HepG2 (cell line): ENCODE measurements around the gene ABCG8. TPM values are rescaled to one million over a fixed set of nuclear protein-coding genes. Genes with fewer than 3 reads are reported as not detected.

Experiments used
- ATAC-seq: fragments of 200-7000 bp; cut with Tn5 transposase; 3 replicates; pipeline ENCODE4 v1.9.1; 2020; ENCODE audit warnings: mild to moderate bottlenecking, moderate library complexity
- BruUV-seq: library from RNA; stranded (reverse); fragments of 400-500 nt; replicated peaks from 2 replicates; lab custom pipeline; 2021; lab: Mats Ljungman, UMichigan
- CTCF ChIA-PET: fragments of 300-600 bp; formaldehyde crosslinking; extraction: SDS; loops from one replicate; lab custom pipeline; 2021; ENCODE audit warnings: low total read pairs, inconsistent platforms, low intra/inter-chr PET ratio; lab: Yijun Ruan, JAX
- POLR2A ChIA-PET: fragments of 350-600 bp; sonication (Branson Sonifier 250); formaldehyde crosslinking; loops from one replicate; lab custom pipeline; 2020; ENCODE audit warnings: antibody characterized with exemption, inconsistent platforms; lab: Yijun Ruan, JAX
- DNase-seq: peaks from one replicate; pipeline ENCODE4 v3.0.0-alpha.2; 2015; ENCODE audit warnings: low spot score
- FAIRE-seq: peaks from 3 replicates; lab custom pipeline; 2011; peaks lifted over from hg19 to GRCh38; lab: Jason Lieb, UNC
- H2AFZ ChIP-seq: one replicate; pipeline ENCODE4 v1.6.1; 2011; ENCODE audit warnings: low read length, inconsistent platforms
- H3K27ac ChIP-seq: fragments of 300-600 bp; 3 replicates; pipeline ENCODE4 v1.8.0; 2011; ENCODE audit warnings: mixed run types, mild to moderate bottlenecking, mixed read lengths, low read length, inconsistent platforms; ENCODE audit not compliant: insufficient read depth; ENCODE audit errors: extremely low read length
- H3K27me3 ChIP-seq, 2 experiments: fragments of 200-600 bp in 1 of 2; 2 replicates in 1 of 2; 3 replicates in 1 of 2; pipeline versions ENCODE4 v1.6.0 to v1.8.0; 2011; ENCODE audit warnings: low read length in 2 of 2, mild to moderate bottlenecking in 2 of 2, moderate library complexity in 2 of 2, inconsistent platforms in 1 of 2; ENCODE audit not compliant: insufficient read depth in 2 of 2, control insufficient read depth in 1 of 2
- H3K36me3 ChIP-seq, 2 experiments: fragments of 200-600 bp in 1 of 2; replicated peaks in 1 of 2; 2 replicates in 1 of 2; 3 replicates in 1 of 2; pipeline versions ENCODE4 v1.5.1 to v1.8.0; 2011; ENCODE audit warnings: low read length in 2 of 2, inconsistent platforms in 1 of 2; ENCODE audit not compliant: insufficient read depth in 2 of 2, control insufficient read depth in 1 of 2
- H3K4me1 ChIP-seq: 2 replicates; pipeline ENCODE4 v1.5.1; 2012; ENCODE audit warnings: low read length, inconsistent platforms; ENCODE audit not compliant: insufficient read depth
- H3K4me2 ChIP-seq: 2 replicates; pipeline ENCODE4 v1.6.0; 2011; ENCODE audit warnings: low read depth, low read length, inconsistent platforms
- H3K4me3 ChIP-seq, 3 experiments: fragments of 200-600 bp in 1 of 3; sonication (generic), shearing (Covaris generic) in 1 of 3; replicated peaks in 1 of 3; 2 replicates each; pipeline ENCODE4 v1.5.1; 2011 to 2016; ENCODE audit warnings: low read length in 3 of 3, inconsistent platforms in 2 of 3, low read depth in 2 of 3, mild to moderate bottlenecking in 2 of 3, control low read depth in 1 of 3, mixed read lengths in 1 of 3; ENCODE audit not compliant: insufficient read depth in 1 of 3
- H3K79me2 ChIP-seq: one replicate; pipeline ENCODE4 v1.6.1; 2011; ENCODE audit warnings: low read length, inconsistent platforms; ENCODE audit not compliant: insufficient read depth
- H3K9ac ChIP-seq: 2 replicates; pipeline ENCODE4 v1.6.0; 2011; ENCODE audit warnings: mild to moderate bottlenecking, low read depth, low read length, inconsistent platforms; ENCODE audit not compliant: insufficient read depth
- H3K9me3 ChIP-seq: 2 replicates; pipeline ENCODE4 v1.5.1; 2012; ENCODE audit warnings: mild to moderate bottlenecking, low read length
- H4K20me1 ChIP-seq: 2 replicates; pipeline ENCODE4 v1.6.0; 2011; ENCODE audit warnings: inconsistent platforms, mild to moderate bottlenecking, low read length, moderate library complexity; ENCODE audit not compliant: insufficient read depth
- ASH2L ChIP-seq: fragments of 300-600, 200-600 bp; sonication (generic); IDR thresholded peaks from 2 replicates; pipeline ENCODE4 v1.7.0; 2017; ENCODE audit warnings: low read depth, mild to moderate bottlenecking, moderate library complexity, mixed read lengths, low read length; ENCODE audit not compliant: insufficient read length
- GPBP1L1 ChIP-seq: sonication (generic); formaldehyde crosslinking; IDR thresholded peaks from 2 replicates; pipeline ENCODE4 v1.5.0; 2020; ENCODE audit warnings: mild to moderate bottlenecking, missing genetic modification reagents
- HES4 ChIP-seq: sonication (generic); formaldehyde crosslinking; IDR thresholded peaks from 2 replicates; pipeline ENCODE4 v1.9.0; 2021; ENCODE audit warnings: mild to moderate bottlenecking, missing genetic modification reagents, borderline replicate concordance
- IRX3 ChIP-seq: sonication (generic); formaldehyde crosslinking; IDR thresholded peaks from 2 replicates; pipeline ENCODE4 v1.8.1; 2023; ENCODE audit warnings: mild to moderate bottlenecking, low read depth, missing genetic modification reagents, borderline replicate concordance
- MAFF ChIP-seq: IDR thresholded peaks from 2 replicates; pipeline ENCODE4 v1.6.1; 2011; ENCODE audit warnings: low read depth, low read length, improper control_type of control experiment
- NR3C1 ChIP-seq: sonication (generic); formaldehyde crosslinking; IDR thresholded peaks from 2 replicates; pipeline ENCODE4 v1.4.0; 2020; ENCODE audit warnings: missing genetic modification reagents
- PHF5A ChIP-seq: IDR thresholded peaks from one replicate; pipeline ENCODE4 v1.6.1; 2018; ENCODE audit warnings: low read depth, missing genetic modification reagents; ENCODE audit not compliant: unreplicated experiment
- PLSCR1 ChIP-seq: sonication (generic); formaldehyde crosslinking; IDR thresholded peaks from 2 replicates; pipeline ENCODE4 v1.5.0; 2020; ENCODE audit warnings: missing genetic modification reagents, mild to moderate bottlenecking, borderline replicate concordance
- SMARCE1 ChIP-seq: fragments of 450-650 bp; IDR thresholded peaks from 2 replicates; pipeline ENCODE4 v1.6.1; 2017; ENCODE audit warnings: borderline replicate concordance
- TFE3 ChIP-seq: IDR thresholded peaks from 2 replicates; pipeline ENCODE4 v1.6.1; 2016
- TSC22D2 ChIP-seq: sonication (generic); formaldehyde crosslinking; IDR thresholded peaks from 2 replicates; pipeline ENCODE4 v1.5.1; 2020; ENCODE audit warnings: missing genetic modification reagents, mild to moderate bottlenecking, borderline replicate concordance
- ZNF225 ChIP-seq: sonication (generic); formaldehyde crosslinking; IDR thresholded peaks from 2 replicates; pipeline ENCODE4 v1.4.0; 2020; ENCODE audit warnings: mild to moderate bottlenecking, missing genetic modification reagents
- ZNF263 ChIP-seq: sonication (generic); formaldehyde crosslinking; IDR thresholded peaks from 2 replicates; pipeline ENCODE4 v1.4.0; 2020; ENCODE audit warnings: missing genetic modification reagents
- ZSCAN20 ChIP-seq: sonication (generic); formaldehyde crosslinking; IDR thresholded peaks from 2 replicates; pipeline ENCODE4 v1.4.0; 2020; ENCODE audit warnings: missing genetic modification reagents, mild to moderate bottlenecking, borderline replicate concordance
- WGBS: methylation state at CpG from one replicate; pipeline ENCODE4 v1.1.6; 2017; ENCODE audit warnings: low lambda C conversion rate; 5-methylcytosine and 5-hydroxymethylcytosine counted together
- in situ Hi-C: cut with HindIII; loops from 2 replicates; pipeline ENCODE4 v1.10.0; 2017; ENCODE audit warnings: low pct_unique_long_range_greater_than_20kb; ENCODE audit not compliant: extremely low pct_ligation_motif_present
- intact Hi-C: fragments of 100-400 bp; cut with micrococcal nuclease; formaldehyde crosslinking; loops from one replicate; pipeline ENCODE4 v1.10.0; 2022; ENCODE audit not compliant: unreplicated experiment
- polyA plus RNA-seq, 8 experiments: library from polyadenylated mRNA; depleted of rRNA in 3 of 8; stranded (reverse) in 7 of 8; unstranded in 1 of 8; fragments of >200 nt; fragmentation: Illumina TruSeq in 4 of 8; extraction: Trizol in 4 of 8; gene quantifications; 2 replicates each; pipeline versions ENCODE4 v1.2.1 to v1.2.3, GENCODE V29; 2011 to 2016; ENCODE audit warnings: low read depth in 4 of 8, missing spikeins in 1 of 8, mixed read lengths in 1 of 8; ENCODE audit not compliant: insufficient read depth in 1 of 8
- total RNA-seq, 5 experiments: library from RNA; depleted of rRNA; stranded (reverse); fragments of >200 nt; fragmentation: Illumina TruSeq; extraction: Trizol; gene quantifications; 2 replicates each; pipeline ENCODE4 v1.2.3, GENCODE V29; 2016; ENCODE audit warnings: low read depth in 1 of 5
- TF ChIP-seq, protein P1 (sequence below): IDR thresholded peaks from 2 replicates; pipeline ENCODE4 v1.6.1; 2016

ABCG8 gene
- total and polyA plus RNA-seq, 2 of the 13 experiments (the other 11 are each of a cell fraction or from before 2014, with no cell fraction given): 8.1 to 8.8 TPM

DNA sequence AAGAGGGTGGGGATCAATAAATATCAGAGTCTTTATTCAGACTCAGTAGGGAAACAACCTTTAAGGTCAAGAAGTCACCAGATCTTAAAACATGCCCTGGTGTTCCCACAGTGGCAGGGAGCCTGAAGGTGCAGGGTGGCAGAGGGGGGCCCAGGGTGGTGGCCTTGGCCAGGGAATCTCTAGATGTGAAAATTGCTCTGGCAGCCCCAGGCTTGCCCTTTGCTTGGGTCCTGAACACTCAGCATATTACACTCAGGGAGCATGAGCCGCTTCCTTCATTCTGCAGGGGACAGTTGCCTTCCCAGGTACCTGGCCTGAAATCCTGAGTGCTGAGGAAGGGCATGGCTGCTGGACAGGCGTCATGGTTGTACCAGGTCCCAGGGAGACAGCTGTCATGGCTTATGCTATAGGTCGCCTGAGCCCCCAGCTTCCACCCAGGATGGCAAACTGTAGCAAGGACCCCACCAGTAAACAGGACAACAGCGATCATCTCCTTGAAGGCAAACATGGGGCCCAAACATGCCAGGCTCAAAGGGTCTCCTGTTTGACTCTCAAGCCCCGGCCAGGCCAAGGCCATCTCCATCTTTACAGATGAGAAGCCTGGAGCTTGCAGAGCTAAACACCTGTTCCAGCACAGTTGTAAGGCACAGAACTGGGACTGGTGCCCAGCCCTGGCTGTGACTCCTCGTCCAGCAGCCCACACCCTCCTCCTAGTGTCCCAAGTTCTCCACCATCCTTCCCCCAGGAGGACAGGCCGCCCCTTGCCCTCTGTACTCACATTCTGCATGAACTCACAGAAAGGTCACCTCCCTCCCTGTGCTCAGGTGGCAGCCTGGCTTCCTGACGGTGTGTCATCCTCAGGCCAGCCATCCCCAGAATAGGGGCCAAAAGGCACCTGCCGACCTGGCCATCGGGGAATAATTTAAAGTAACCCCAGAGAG is 14.6 kb downstream of the ABCG8 start:
- 95% methylated on average over 10 of the region's 10 CpGs for WGBS
- DNase-seq (no peak), ATAC-seq (no peak; the same call in 2 of the 3 replicates), FAIRE-seq (no peak)
- TF ChIP-seq TFE3 (no peak), HES4 (CRISPR knock-in tag) (no peak), PHF5A (CRISPR knock-in tag) (no peak), ZNF225 (CRISPR knock-in tag) (no peak), ZSCAN20 (CRISPR knock-in tag) (no peak), MAFF (no peak), TSC22D2 (CRISPR knock-in tag) (no peak), NR3C1 (no peak), ZNF263 (no peak), IRX3 (CRISPR knock-in tag) (no peak), SMARCE1 (no peak), PLSCR1 (CRISPR knock-in tag) (no peak), ASH2L (no peak), GPBP1L1 (CRISPR knock-in tag) (no peak)
- TF ChIP-seq, protein P1, sequence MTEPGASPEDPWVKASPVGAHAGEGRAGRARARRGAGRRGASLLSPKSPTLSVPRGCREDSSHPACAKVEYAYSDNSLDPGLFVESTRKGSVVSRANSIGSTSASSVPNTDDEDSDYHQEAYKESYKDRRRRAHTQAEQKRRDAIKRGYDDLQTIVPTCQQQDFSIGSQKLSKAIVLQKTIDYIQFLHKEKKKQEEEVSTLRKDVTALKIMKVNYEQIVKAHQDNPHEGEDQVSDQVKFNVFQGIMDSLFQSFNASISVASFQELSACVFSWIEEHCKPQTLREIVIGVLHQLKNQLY: no peak
- no peak overlapping the region for H3K27ac ChIP-seq
- no peaks in the 10 kb centered on the region for H3K27me3 ChIP-seq
- H3K36me3 ChIP-seq: peaks cover 9 to 11% of the 10 kb centered on the region in 2 experiments; a peak in 4 of 5 replicates
- no peak overlapping the region for H3K4me3 ChIP-seq
- H3K79me2 ChIP-seq: no peaks in the 10 kb centered on the region
- H3K4me1 ChIP-seq: no peaks in the 10 kb centered on the region
- no peaks in the 10 kb centered on the region for H3K9me3 ChIP-seq
- no peak overlapping the region for H3K9ac ChIP-seq
- no peaks in the 10 kb centered on the region for H4K20me1 ChIP-seq
- in situ Hi-C loops: no loop called here
- CTCF ChIA-PET: no interaction called here
- POLR2A ChIA-PET: no interaction called here
- no TSS peak for BruUV-seq
- intact Hi-C loops: no loop called here
- H2AFZ ChIP-seq: no peak overlapping the region
- H3K4me2 ChIP-seq: no peak overlapping the region
